IMR-90 (cell line): ENCODE measurements around the gene MTUS2.

Experiments
- BHLHE40 ChIP-seq: fragments of 150-350 bp; IDR thresholded peaks from 2 replicates; pipeline ENCODE4 v1.6.1; 2016; ENCODE audit warnings: mild to moderate bottlenecking, low read depth, low read length
- CEBPB ChIP-seq: IDR thresholded peaks from 2 replicates; pipeline ENCODE4 v1.6.1; 2012; ENCODE audit warnings: low read depth, low read length, improper control_type of control experiment
- CHD1 ChIP-seq: IDR thresholded peaks from 2 replicates; pipeline ENCODE4 v1.6.1; 2012; ENCODE audit warnings: low read depth, low read length, improper control_type of control experiment
- FOS ChIP-seq: fragments of 150-350 bp; IDR thresholded peaks from 2 replicates; pipeline ENCODE4 v1.6.1; 2016; ENCODE audit warnings: low read depth, low read length
- MAFK ChIP-seq: IDR thresholded peaks from 2 replicates; pipeline ENCODE4 v1.6.1; 2012; ENCODE audit warnings: low read depth, low read length, improper control_type of control experiment
- MXI1 ChIP-seq: IDR thresholded peaks from 2 replicates; pipeline ENCODE4 v1.6.1; 2012; ENCODE audit warnings: low read depth, mild to moderate bottlenecking, low read length, moderate library complexity, borderline replicate concordance
- POLR2A ChIP-seq: IDR thresholded peaks from 2 replicates; pipeline ENCODE4 v1.6.1; 2012; ENCODE audit warnings: mild to moderate bottlenecking, low read depth, low read length
- RAD21 ChIP-seq: IDR thresholded peaks from 2 replicates; pipeline ENCODE4 v1.6.1; 2012; ENCODE audit warnings: low read length, improper control_type of control experiment
- RFX5 ChIP-seq: IDR thresholded peaks from 2 replicates; pipeline ENCODE4 v1.8.0; 2012; ENCODE audit warnings: low read depth, mild to moderate bottlenecking, low read length, moderate library complexity
- SMC3 ChIP-seq: fragments of 150-350 bp; IDR thresholded peaks from 2 replicates; pipeline ENCODE4 v1.6.1; 2016; ENCODE audit warnings: low read depth, mild to moderate bottlenecking, antibody characterized with exemption, low read length, moderate library complexity
- TF ChIP-seq, protein P1 (sequence below): conservative IDR thresholded peaks from 2 replicates; pipeline ENCODE4 v1.5.1; 2012; ENCODE audit warnings: mild to moderate bottlenecking, low read depth, low read length, improper control_type of control experiment
- TF ChIP-seq, protein P2 (sequence below): fragments of 150-350 bp; IDR thresholded peaks from 2 replicates; pipeline ENCODE4 v1.6.1; 2017; ENCODE audit warnings: mild to moderate bottlenecking, antibody characterized with exemption, low read length, low read depth
- TF ChIP-seq, protein P3 (sequence below): fragments of 150-350 bp; IDR thresholded peaks from 2 replicates; pipeline ENCODE4 v1.6.1; 2016; ENCODE audit warnings: low read depth, mild to moderate bottlenecking, low read length, moderate library complexity, borderline replicate concordance

DNA sequence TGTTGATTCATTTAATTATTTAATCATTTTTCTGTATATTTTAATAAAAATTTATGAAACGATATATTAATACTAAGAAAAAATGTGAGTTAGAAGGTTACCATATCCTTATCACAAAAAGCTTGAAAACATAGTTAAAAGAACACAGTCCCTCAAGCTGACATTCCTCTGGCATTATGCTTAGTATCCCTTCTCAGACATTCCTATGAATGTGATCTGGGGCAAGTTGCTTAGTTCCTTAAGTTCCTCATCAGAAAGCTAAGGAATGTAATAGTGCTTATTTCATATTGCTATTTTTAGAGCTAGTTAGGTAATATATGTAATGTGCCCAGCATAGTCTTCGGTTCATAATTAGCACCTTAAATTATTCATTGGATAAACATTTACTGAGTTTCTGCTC lies 122.8 kb downstream of the MTUS2 start:
- TF ChIP-seq, protein P1, sequence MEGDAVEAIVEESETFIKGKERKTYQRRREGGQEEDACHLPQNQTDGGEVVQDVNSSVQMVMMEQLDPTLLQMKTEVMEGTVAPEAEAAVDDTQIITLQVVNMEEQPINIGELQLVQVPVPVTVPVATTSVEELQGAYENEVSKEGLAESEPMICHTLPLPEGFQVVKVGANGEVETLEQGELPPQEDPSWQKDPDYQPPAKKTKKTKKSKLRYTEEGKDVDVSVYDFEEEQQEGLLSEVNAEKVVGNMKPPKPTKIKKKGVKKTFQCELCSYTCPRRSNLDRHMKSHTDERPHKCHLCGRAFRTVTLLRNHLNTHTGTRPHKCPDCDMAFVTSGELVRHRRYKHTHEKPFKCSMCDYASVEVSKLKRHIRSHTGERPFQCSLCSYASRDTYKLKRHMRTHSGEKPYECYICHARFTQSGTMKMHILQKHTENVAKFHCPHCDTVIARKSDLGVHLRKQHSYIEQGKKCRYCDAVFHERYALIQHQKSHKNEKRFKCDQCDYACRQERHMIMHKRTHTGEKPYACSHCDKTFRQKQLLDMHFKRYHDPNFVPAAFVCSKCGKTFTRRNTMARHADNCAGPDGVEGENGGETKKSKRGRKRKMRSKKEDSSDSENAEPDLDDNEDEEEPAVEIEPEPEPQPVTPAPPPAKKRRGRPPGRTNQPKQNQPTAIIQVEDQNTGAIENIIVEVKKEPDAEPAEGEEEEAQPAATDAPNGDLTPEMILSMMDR: no peak
- TF ChIP-seq POLR2A: no peak
- no peak for TF ChIP-seq RAD21
- TF ChIP-seq CHD1: no peak
- TF ChIP-seq MAFK: no peak
- TF ChIP-seq CEBPB: no peak
- TF ChIP-seq RFX5: no peak
- TF ChIP-seq, protein P2, sequence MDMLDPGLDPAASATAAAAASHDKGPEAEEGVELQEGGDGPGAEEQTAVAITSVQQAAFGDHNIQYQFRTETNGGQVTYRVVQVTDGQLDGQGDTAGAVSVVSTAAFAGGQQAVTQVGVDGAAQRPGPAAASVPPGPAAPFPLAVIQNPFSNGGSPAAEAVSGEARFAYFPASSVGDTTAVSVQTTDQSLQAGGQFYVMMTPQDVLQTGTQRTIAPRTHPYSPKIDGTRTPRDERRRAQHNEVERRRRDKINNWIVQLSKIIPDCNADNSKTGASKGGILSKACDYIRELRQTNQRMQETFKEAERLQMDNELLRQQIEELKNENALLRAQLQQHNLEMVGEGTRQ: no peak
- no peak for TF ChIP-seq MXI1
- no peak for TF ChIP-seq BHLHE40
- TF ChIP-seq FOS: no peak
- TF ChIP-seq, protein P3, sequence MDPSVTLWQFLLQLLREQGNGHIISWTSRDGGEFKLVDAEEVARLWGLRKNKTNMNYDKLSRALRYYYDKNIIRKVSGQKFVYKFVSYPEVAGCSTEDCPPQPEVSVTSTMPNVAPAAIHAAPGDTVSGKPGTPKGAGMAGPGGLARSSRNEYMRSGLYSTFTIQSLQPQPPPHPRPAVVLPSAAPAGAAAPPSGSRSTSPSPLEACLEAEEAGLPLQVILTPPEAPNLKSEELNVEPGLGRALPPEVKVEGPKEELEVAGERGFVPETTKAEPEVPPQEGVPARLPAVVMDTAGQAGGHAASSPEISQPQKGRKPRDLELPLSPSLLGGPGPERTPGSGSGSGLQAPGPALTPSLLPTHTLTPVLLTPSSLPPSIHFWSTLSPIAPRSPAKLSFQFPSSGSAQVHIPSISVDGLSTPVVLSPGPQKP: no peak
- TF ChIP-seq SMC3: no peak
